Upper lobe of left lung (tissue), 6 donors: ENCODE measurements around the gene NWD2. TPM values are rescaled to one million over a fixed set of nuclear protein-coding genes. Genes with fewer than 3 reads are reported as not detected.

Experiments
- ATAC-seq, 2 donors: fragments of 200-7000 bp; cut with Tn5 transposase; one replicate each; pipeline ENCODE4 v1.9.1; 2022; ENCODE audit warnings: mild to moderate bottlenecking in 2 of 2, moderate library complexity in 2 of 2; ENCODE audit not compliant: low FRiP score in 2 of 2
- DNase-seq, 2 donors: peaks; one replicate each; pipeline ENCODE4 v3.0.0-alpha.2; 2019 to 2020
- H3K27ac ChIP-seq, 4 donors: fragments of 200-600 bp; sonication (generic); one replicate each; pipeline ENCODE4 v1.5.1; 2016 to 2019
- H3K27me3 ChIP-seq, 4 donors: fragments of 200-600 bp; sonication (generic); one replicate each; pipeline ENCODE4 v1.5.1; 2017 to 2019
- H3K36me3 ChIP-seq, 4 donors: fragments of 200-600 bp; sonication (generic); one replicate each; pipeline ENCODE4 v1.5.1; 2016 to 2019
- H3K4me1 ChIP-seq, 4 donors: fragments of 200-600 bp; sonication (generic); one replicate each; pipeline ENCODE4 v1.5.1; 2018 to 2019
- H3K4me3 ChIP-seq, 4 donors: fragments of 200-600 bp; sonication (generic); one replicate each; pipeline ENCODE4 v1.5.1; 2017 to 2019; ENCODE audit warnings: mild to moderate bottlenecking in 2 of 4, moderate library complexity in 1 of 4
- H3K9me3 ChIP-seq, 4 donors: fragments of 200-600 bp; sonication (generic); one replicate each; pipeline ENCODE4 v1.5.1; 2018 to 2019
- CTCF ChIP-seq, 6 experiments: fragments of 450-650 bp in 4 of 6; fragments of 200-600 bp in 2 of 6; sonication (generic) in 2 of 6; IDR thresholded peaks; one replicate each; pipeline ENCODE4 v1.5.1; 2016 to 2019; ENCODE audit warnings: antibody characterized with exemption in 6 of 6
- EP300 ChIP-seq, 4 donors: sonication (generic); formaldehyde crosslinking; IDR thresholded peaks; one replicate each; pipeline ENCODE4 v1.5.1; 2017; ENCODE audit warnings: antibody characterized with exemption in 4 of 4, control low read depth in 2 of 4
- POLR2A ChIP-seq, 4 donors: fragments of 450-650 bp; IDR thresholded peaks; one replicate each; pipeline ENCODE4 v1.5.1; 2016 to 2017; ENCODE audit warnings: antibody characterized with exemption in 4 of 4, mild to moderate bottlenecking in 2 of 4
- POLR2AphosphoS5 ChIP-seq, 2 donors: sonication (generic); formaldehyde crosslinking; IDR thresholded peaks; one replicate each; pipeline ENCODE4 v1.5.1; 2017; ENCODE audit warnings: antibody characterized with exemption in 2 of 2
- WGBS, 2 donors: methylation state at CpG; one replicate each; pipeline ENCODE4 v1.1.5; 2017 to 2018; 5-methylcytosine and 5-hydroxymethylcytosine counted together
- total RNA-seq, 6 donors: library from RNA; depleted of rRNA in 4 of 6; stranded (reverse); fragments of >200 nt in 4 of 6; gene quantifications; one replicate each; pipeline versions ENCODE4 v1.1.0 to v1.2.1, GENCODE V29; 2016 to 2021
- donor health status: DM: no; HTN: no; CAD: no; lungs with moderate emphysema.
- donor health status: DM: no; HTN: yes; CAD: no; lungs with severe emphysema.

The NWD2 gene
- total RNA-seq, 6 donors from 2014 or later, result not detected

- no peak for TF ChIP-seq EP300 (IDR thresholded peaks at IDR 0.05)
- TF ChIP-seq POLR2A (IDR thresholded peaks at IDR 0.05), result no peak
- TF ChIP-seq CTCF (IDR thresholded peaks at IDR 0.05), result no peak
- TF ChIP-seq POLR2AphosphoS5 (IDR thresholded peaks at IDR 0.05), result no peak
- H3K9me3 ChIP-seq, result no peaks in the 10 kb centered on the region
- no peak overlapping the region for H3K4me3 ChIP-seq
- WGBS, 2 donors, result 91 to 99% methylated on average over 9 of the region's 9 CpGs
- no peaks in the 10 kb centered on the region for H3K4me1 ChIP-seq
- H3K27ac ChIP-seq, result no peak overlapping the region
- no peaks in the 10 kb centered on the region for H3K36me3 ChIP-seq
- DNase-seq (no peak), ATAC-seq (no peak)
- H3K27me3 ChIP-seq, result no peaks in the 10 kb centered on the region
Measured at GRCh38 chr4:37445023-37445422, 200.5 kb downstream of the NWD2 start.

- Histone ChIP-seq H3K27me3 (no peaks in the 10 kb centered on the region), H3K36me3 (no peaks in the 10 kb centered on the region), H3K9me3 (no peaks in the 10 kb centered on the region), H3K4me3 (no peak overlapping the region), H3K4me1 (no peaks in the 10 kb centered on the region), H3K27ac (no peak overlapping the region)
- no peak for TF ChIP-seq POLR2A (IDR thresholded peaks at IDR 0.05)
- no peak for TF ChIP-seq POLR2AphosphoS5 (IDR thresholded peaks at IDR 0.05)
- no peak for TF ChIP-seq EP300 (IDR thresholded peaks at IDR 0.05)
- no peak for TF ChIP-seq CTCF (IDR thresholded peaks at IDR 0.05)
- ATAC-seq, result no peak
- no peak for DNase-seq
- WGBS, 2 donors, result 79 to 92% methylated on average over 7 to 8 of the region's 8 CpGs
Measured at GRCh38 chr4:37446016-37446415, 201.5 kb downstream of the NWD2 start.

GRCh38 chr4:37447886-37448285, 203.3 kb downstream of the NWD2 start:
- DNase-seq (no peak), ATAC-seq (no peak)
- Histone ChIP-seq H3K27me3 (no peaks in the 10 kb centered on the region), H3K9me3 (no peaks in the 10 kb centered on the region), H3K4me3 (no peak overlapping the region), H3K4me1 (peaks cover 0 to under 1% (median 0%) of the 10 kb centered on the region in 4 donors), H3K27ac (no peak overlapping the region), H3K36me3 (no peaks in the 10 kb centered on the region)
- WGBS, 2 donors, result 72 to 77% methylated on average over 3 of the region's 3 CpGs
- no peak for TF ChIP-seq POLR2AphosphoS5 (IDR thresholded peaks at IDR 0.05)
- no peak for TF ChIP-seq POLR2A (IDR thresholded peaks at IDR 0.05)
- no peak for TF ChIP-seq CTCF (IDR thresholded peaks at IDR 0.05)
- no peak for TF ChIP-seq EP300 (IDR thresholded peaks at IDR 0.05)

- DNase-seq (no peak), ATAC-seq (no peak)
- Histone ChIP-seq H3K36me3 (no peaks in the 10 kb centered on the region), H3K27ac (no peak overlapping the region), H3K9me3 (no peaks in the 10 kb centered on the region), H3K27me3 (peaks cover 0 to 6% (median 0%) of the 10 kb centered on the region in 4 donors), H3K4me1 (peaks cover 0 to 17% (median 10%) of the 10 kb centered on the region in 4 donors), H3K4me3 (no peak overlapping the region)
- TF ChIP-seq POLR2AphosphoS5 (IDR thresholded peaks at IDR 0.05), result no peak
- no peak for TF ChIP-seq POLR2A (IDR thresholded peaks at IDR 0.05)
- TF ChIP-seq EP300 (IDR thresholded peaks at IDR 0.05), result no peak
- TF ChIP-seq CTCF (IDR thresholded peaks at IDR 0.05), result no peak
- WGBS, 2 donors, result 87 to 90% methylated on average over 2 of the region's 2 CpGs
Measured at GRCh38 chr4:37450309-37450708, 205.8 kb downstream of the NWD2 start.

GRCh38 chr4:37450911-37451310, 206.4 kb downstream of the NWD2 start:
- no peak for TF ChIP-seq POLR2AphosphoS5 (IDR thresholded peaks at IDR 0.05)
- no peak for TF ChIP-seq EP300 (IDR thresholded peaks at IDR 0.05)
- TF ChIP-seq POLR2A (IDR thresholded peaks at IDR 0.05), result no peak
- no peak for TF ChIP-seq CTCF (IDR thresholded peaks at IDR 0.05)
- peaks cover 0 to 6% (median 0%) of the 10 kb centered on the region in 4 donors for H3K27me3 ChIP-seq
- DNase-seq (no peak), ATAC-seq (no peak)
- no peaks in the 10 kb centered on the region for H3K9me3 ChIP-seq
- no peak overlapping the region for H3K27ac ChIP-seq
- no peaks in the 10 kb centered on the region for H3K36me3 ChIP-seq
- no peak overlapping the region for H3K4me3 ChIP-seq
- WGBS, 2 donors, result 85 to 89% methylated on average over 1 of the region's 1 CpG
- peaks cover 0 to 17% (median 10%) of the 10 kb centered on the region in 4 donors for H3K4me1 ChIP-seq
